LNCaP clone FGC (cell line): ENCODE measurements around the gene EMP2.

Experiments
- DNase-seq: peaks from one replicate; pipeline ENCODE4 v3.0.0-alpha.2; 2011; ENCODE audit warnings: low read depth
- H3K4me3 ChIP-seq: 2 replicates; pipeline ENCODE4 v1.5.1; 2011; ENCODE audit warnings: mild to moderate bottlenecking, low read depth, low read length, control low read depth
- CTCF ChIP-seq: IDR thresholded peaks from 2 replicates; pipeline ENCODE4 v1.5.1; 2012; ENCODE audit warnings: mild to moderate bottlenecking; ENCODE audit not compliant: control insufficient read depth, insufficient read depth; ENCODE audit errors: extremely low read depth

EMP2 gene

GRCh38 chr16:10608687-10609401 lies 28.4 kb upstream of the EMP2 start:
- TF ChIP-seq CTCF = no peak
- DNase-seq = no peak
- H3K4me3 ChIP-seq = no peak overlapping the region

- no peak overlapping the region for H3K4me3 ChIP-seq
- no peak for DNase-seq
- no peak for TF ChIP-seq CTCF
Measured at GRCh38 chr16:10607157-10607556, 26.8 kb upstream of the EMP2 start.

- TF ChIP-seq CTCF = no peak
- no peak for DNase-seq
- no peak overlapping the region for H3K4me3 ChIP-seq
Measured at GRCh38 chr16:10606607-10607006, 26.2 kb upstream of the EMP2 start.

DNA sequence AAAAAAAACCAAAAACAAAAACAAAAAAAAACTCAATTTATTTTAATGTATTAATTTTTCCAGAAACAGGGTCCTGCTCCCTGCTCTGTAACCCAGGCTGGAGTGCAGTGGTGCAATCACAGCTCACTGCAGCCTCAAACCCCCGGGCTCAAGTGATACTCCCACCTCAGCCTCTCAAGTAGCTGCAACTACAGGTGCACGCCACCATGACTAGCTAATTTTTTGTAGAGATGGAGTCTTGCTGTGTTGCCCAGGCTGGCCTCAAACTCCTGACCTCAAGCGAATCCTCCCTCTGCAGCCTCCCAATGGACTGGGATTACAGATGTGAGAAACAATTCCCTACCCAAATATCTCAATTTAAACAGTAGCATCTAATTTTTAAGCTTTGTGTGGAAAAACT lies 25.2 kb upstream of the EMP2 start:
- no peak for TF ChIP-seq CTCF
- DNase-seq = no peak
- H3K4me3 ChIP-seq = no peak overlapping the region

DNA sequence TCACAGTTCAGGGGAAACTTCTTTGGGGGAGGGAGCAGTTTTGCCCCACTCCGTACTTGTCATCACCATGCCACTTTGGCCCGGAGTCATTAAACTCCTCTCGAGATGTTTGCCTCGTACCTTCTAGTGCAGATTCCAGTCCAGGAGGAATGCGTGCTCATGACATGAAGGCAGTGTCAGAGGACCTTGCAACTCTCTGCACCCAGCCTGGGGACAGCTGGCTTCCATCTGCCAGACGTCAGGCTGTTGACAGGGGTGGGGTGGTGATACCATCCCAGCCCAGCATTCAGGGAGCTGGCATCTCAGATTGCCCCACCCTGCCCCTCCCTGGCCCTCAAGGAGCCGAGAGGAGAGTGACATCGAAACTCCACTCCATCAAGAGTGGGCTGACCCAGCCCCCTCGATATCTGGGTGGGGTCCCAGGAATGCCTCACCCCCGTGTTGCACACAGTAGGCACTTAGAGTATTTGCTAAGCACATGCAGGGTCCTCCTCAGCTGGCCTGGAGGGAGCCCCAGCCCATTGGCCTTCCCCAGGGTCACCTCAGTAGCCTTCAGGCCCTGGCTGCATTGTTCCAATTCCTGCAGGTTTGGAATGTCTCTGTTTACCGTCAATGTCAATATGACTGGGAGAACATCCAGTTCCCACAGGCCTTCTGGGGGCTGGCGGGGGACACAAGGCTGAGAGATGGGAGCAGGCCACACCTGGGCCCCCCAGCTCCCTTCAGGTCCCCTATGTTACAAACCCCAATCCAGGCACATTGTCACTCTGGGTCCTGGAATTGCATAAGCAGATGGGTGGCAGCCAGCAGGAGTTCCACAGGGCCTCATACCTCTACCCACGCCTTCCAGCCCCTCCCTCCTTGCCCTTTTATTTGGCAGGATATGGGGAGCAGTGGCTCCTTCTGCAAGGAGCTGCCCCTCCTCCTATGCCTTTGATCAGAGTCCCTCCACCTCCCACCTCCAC lies 21.3 kb upstream of the EMP2 start:
- DNase-seq = no peak
- TF ChIP-seq CTCF = no peak
- H3K4me3 ChIP-seq = no peak overlapping the region

DNA sequence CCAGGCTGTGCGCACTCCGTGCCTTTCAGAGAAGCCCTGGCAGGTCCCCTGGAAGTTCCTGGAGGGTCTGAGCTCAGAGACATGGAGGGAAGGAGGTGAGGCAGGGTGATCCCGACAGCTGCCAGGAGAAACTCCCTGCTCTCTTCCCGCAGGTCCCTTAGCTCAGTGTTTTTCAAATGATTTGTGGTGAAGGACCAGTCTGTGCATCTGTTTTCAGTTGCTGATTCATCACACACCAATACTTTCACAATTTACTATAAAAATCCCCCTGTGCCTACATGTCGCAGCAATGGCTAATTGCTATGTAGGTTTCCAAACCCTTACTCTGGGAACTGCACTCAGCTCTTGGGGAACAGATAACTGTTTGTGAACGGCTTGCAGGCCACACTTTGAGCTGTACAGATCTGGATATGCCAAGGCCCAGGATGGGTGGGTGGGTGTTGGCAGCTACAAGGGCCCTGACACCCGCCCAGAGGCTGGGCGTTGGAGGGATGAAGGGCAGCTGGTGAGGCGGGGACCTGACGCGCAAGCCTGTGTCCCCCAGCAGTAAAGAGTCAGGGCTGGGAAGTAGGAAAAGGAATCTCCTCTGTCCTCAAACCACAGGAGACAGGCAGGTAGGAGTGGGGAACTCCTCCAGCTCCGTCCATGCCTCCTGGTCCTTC lies 20.5 kb upstream of the EMP2 start:
- TF ChIP-seq CTCF = no peak
- no peak overlapping the region for H3K4me3 ChIP-seq
- no peak for DNase-seq
